Spleen (tissue), 13 donors: ENCODE data around the gene PRPF39. TPM values are rescaled to one million over a fixed set of nuclear protein-coding genes. Genes with fewer than 3 reads are reported as not detected.

ENCODE experiments used
- DNase-seq: peaks from one replicate; pipeline ENCODE4 v3.0.0-alpha.2; 2020
- H3K27ac ChIP-seq, 8 donors: fragments of 200-600 bp; sonication (generic) in 7 of 8; 1 replicate in 4 of 8; 2 replicates in 4 of 8; pipeline versions ENCODE4 v1.5.0 to v1.8.0; 2016 to 2021; ENCODE audit warnings: inconsistent platforms in 4 of 8, mild to moderate bottlenecking in 4 of 8, moderate library complexity in 1 of 8
- H3K27me3 ChIP-seq, 7 donors: fragments of 200-600 bp; sonication (generic) in 6 of 7; replicated peaks in 1 of 7; 1 replicate in 4 of 7; 2 replicates in 3 of 7; pipeline versions ENCODE4 v1.5.0 to v1.8.0; 2016 to 2021; ENCODE audit warnings: inconsistent platforms in 3 of 7, mild to moderate bottlenecking in 1 of 7
- H3K36me3 ChIP-seq, 6 donors: fragments of 200-600 bp; sonication (generic) in 5 of 6; 1 replicate in 4 of 6; 2 replicates in 2 of 6; pipeline versions ENCODE4 v1.5.0 to v1.8.0; 2016 to 2021; ENCODE audit warnings: inconsistent platforms in 2 of 6
- H3K4me1 ChIP-seq, 6 donors: fragments of 200-600 bp; sonication (generic) in 5 of 6; 1 replicate in 3 of 6; 2 replicates in 3 of 6; pipeline versions ENCODE4 v1.5.0 to v1.8.0; 2016 to 2021; ENCODE audit warnings: inconsistent platforms in 3 of 6
- H3K4me3 ChIP-seq, 8 donors: fragments of 200-600 bp; sonication (generic) in 7 of 8; 1 replicate in 4 of 8; 2 replicates in 4 of 8; pipeline versions ENCODE4 v1.5.0 to v1.8.0; 2016 to 2021; ENCODE audit warnings: inconsistent platforms in 4 of 8, mild to moderate bottlenecking in 4 of 8, moderate library complexity in 2 of 8
- H3K9me3 ChIP-seq, 8 donors: fragments of 200-600 bp; sonication (generic) in 7 of 8; 1 replicate in 4 of 8; 2 replicates in 4 of 8; pipeline versions ENCODE4 v1.5.0 to v1.8.0; 2016 to 2021; ENCODE audit warnings: inconsistent platforms in 4 of 8
- CTCF ChIP-seq, 11 experiments: fragments of 200-600 bp in 7 of 11; fragments of 450-650 bp in 4 of 11; sonication (generic) in 4 of 11; IDR thresholded peaks in 8 of 11; conservative IDR thresholded peaks in 3 of 11; 1 replicate in 7 of 11; 2 replicates in 4 of 11; pipeline versions ENCODE4 v1.4.0 to v1.8.0; 2016 to 2021; ENCODE audit warnings: antibody characterized with exemption in 11 of 11, inconsistent platforms in 4 of 11, mild to moderate bottlenecking in 1 of 11
- POLR2A ChIP-seq, 3 donors: fragments of 450-650 bp; IDR thresholded peaks; one replicate each; pipeline ENCODE4 v1.5.1; 2017; ENCODE audit warnings: antibody characterized with exemption in 3 of 3, mild to moderate bottlenecking in 1 of 3
- POLR2AphosphoS5 ChIP-seq, 3 donors: sonication (generic); formaldehyde crosslinking; IDR thresholded peaks; one replicate each; pipeline ENCODE4 v1.5.1; 2017; ENCODE audit warnings: antibody characterized with exemption in 3 of 3
- whole genome bisulfite sequencing, 5 donors: extraction: QIAGEN DNeasy Blood & Tissue Kit in 3 of 5; methylation state at CpG; one replicate each; pipeline versions ENCODE4 v1.1.5 to v1.1.7; 2013 to 2018; 5-methylcytosine and 5-hydroxymethylcytosine counted together
- intact Hi-C: fragments of 100-400 bp; cut with DNase I; formaldehyde crosslinking; loops from one replicate; pipeline ENCODE4 v1.15.0; 2023; ENCODE audit warnings: low total_unique reads
- long read RNA-seq, 2 donors: transcript quantifications; one replicate each; lab custom pipeline, GENCODE V29; 2026
- polyA plus RNA-seq, 3 donors: library from polyadenylated mRNA; stranded (reverse); fragments of 200-250 nt; gene quantifications; one replicate each; pipeline ENCODE4 v1.2.1, GENCODE V29; 2013
- total RNA-seq, 7 donors: library from RNA; depleted of rRNA in 3 of 7; stranded (reverse); fragments of >200 nt in 3 of 7; fragmentation: NEBNext Ultra II Directional in 4 of 7; extraction: Animal tissue kit (Norgen Biotek cat#: 25700) in 4 of 7; gene quantifications; one replicate each; pipeline versions ENCODE4 v1.1.0 to v1.2.1, GENCODE V29; 2016 to 2021
- donor health status: healthy with polysubstance abuse.
- donor health status: DM: no; HTN: no; CAD: no; lungs with moderate emphysema.
- donor health status: DM: no; HTN: no; CAD: no.
- donor health status: Bipolar disorder and iron deficiency.
- donor health status: healthy.
- donor health status: DM: no; HTN: no; CAD: no.
- donor health status: DM: yes; HTN: yes; CAD: no.

PRPF39 gene
- total RNA-seq (10 to 100 TPM; 34.5 to 44.5 (median 37.3) TPM), polyA plus RNA-seq (10 to 100 TPM; 24.8 to 39.5 (median 29.9) TPM)
- long read RNA-seq, donor 1, partial matches to known transcripts = 12 of 15 reads
- long read RNA-seq, donor 1, other reads (novel, unspliced or antisense) = 0 of 15 reads
- long read RNA-seq, donor 2, partial matches to known transcripts = 64 of 117 reads
- long read RNA-seq, donor 2, other reads (novel, unspliced or antisense) = 53 of 117 reads

DNA sequence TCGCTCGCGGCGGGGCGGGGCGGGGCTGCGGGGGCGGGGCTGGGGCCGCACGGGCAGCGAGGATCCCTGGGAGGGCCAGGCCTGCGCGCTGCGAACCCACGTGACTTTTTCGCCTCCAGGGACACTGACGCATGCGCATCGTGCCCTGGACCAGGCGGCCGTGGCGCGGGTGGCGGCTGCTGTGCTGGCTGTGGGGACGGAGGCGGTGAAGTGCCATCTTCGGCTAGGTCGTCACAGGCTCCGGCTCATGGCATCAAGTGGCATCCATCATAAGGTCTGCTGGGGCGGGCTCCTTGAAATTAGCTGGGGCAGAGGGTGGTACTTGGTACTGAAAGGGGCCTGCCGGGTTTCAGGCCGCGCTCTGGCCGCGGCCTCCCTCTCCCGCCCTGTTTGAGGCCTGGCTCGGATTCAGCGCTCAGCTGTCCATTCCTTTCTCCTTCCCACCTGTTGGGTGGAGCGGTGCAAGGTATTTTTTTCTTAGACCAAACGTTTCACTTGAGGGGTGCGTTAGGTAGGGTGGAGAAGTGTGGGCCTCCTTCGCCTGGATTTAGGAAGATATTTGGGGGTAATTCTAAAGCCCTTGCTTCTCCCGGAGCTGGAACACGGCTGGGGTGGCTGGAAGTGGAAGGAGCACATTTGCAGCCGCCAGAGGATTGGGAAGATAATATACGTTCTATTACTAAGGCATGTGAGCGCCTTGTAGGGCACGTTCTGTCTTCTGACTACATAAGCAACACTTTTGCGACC, at the start of gene PRPF39:
Gene PRPF39 (plus strand): TSS at position 141 of the 747 bp plus-strand sequence. CDS start 11,124 bp downstream, outside the sequence.
- Histone ChIP-seq H3K36me3 (no peaks in the 10 kb centered on the region), H3K4me1 (peaks cover 17 to 56% (median 49%) of the 10 kb centered on the region in 6 donors), H3K27me3 (no peaks in the 10 kb centered on the region), H3K27ac (peak within 1 kb of the TSS; percentile 64 to 90 (median 84)), H3K9me3 (no peaks in the 10 kb centered on the region), H3K4me3 (peak within 1 kb of the TSS; percentile 57 to 89 (median 72))
- peak; percentile 99 for DNase-seq
- peak; percentile 98 to 99 (median 98) for TF ChIP-seq POLR2AphosphoS5 (IDR thresholded peaks at IDR 0.05)
- peak in 2 of 3 donors; percentile 51 to 61 for TF ChIP-seq POLR2A (IDR thresholded peaks at IDR 0.05)
- TF ChIP-seq CTCF (IDR thresholded peaks at IDR 0.05 in 8 of 11, conservative IDR thresholded peaks at IDR 0.05 in 3 of 11) = no peak
- WGBS, 5 donors = 0 to 2% (median 1%) methylated on average over 36 to 49 of the region's 49 CpGs
- intact Hi-C loops = no loop called here

DNA sequence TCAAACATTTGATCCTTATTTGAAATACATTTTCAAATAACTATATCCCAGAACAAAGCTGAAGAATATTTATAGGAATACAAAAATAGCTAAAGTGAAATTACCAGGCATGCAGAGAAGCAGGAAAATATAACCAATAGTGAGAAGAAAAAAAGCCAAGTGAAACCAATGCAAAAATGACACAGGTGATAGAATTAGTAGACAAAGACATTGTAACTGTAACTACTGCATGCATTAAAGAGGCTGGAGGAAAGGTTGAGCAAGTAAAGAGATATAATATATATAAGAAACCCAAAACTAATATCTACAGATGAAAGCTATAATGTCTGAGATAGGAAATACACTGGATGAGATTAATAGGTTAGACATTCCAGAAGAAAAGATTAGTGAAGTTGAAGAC, 49.2 kb upstream of the PRPF39 start:
- DNase-seq = no peak
- intact Hi-C loops = no loop called here
- Histone ChIP-seq H3K36me3 (peaks cover 0 to 93% (median 34%) of the 10 kb centered on the region in 6 donors), H3K27ac (no peak overlapping the region), H3K4me3 (no peak overlapping the region), H3K9me3 (peaks cover 0 to 10% (median 0%) of the 10 kb centered on the region in 8 donors), H3K4me1 (no peaks in the 10 kb centered on the region), H3K27me3 (no peaks in the 10 kb centered on the region)
- TF ChIP-seq POLR2AphosphoS5 (IDR thresholded peaks at IDR 0.05) (no peak), POLR2A (IDR thresholded peaks at IDR 0.05) (no peak), CTCF (IDR thresholded peaks at IDR 0.05 in 8 of 11, conservative IDR thresholded peaks at IDR 0.05 in 3 of 11) (no peak)

GRCh38 chr14:45038256-45038655, 45.7 kb upstream of the PRPF39 start:
- Histone ChIP-seq H3K27me3 (no peaks in the 10 kb centered on the region), H3K4me1 (no peaks in the 10 kb centered on the region), H3K4me3 (no peak overlapping the region), H3K27ac (no peak overlapping the region), H3K9me3 (peaks cover 0 to 10% (median 0%) of the 10 kb centered on the region in 8 donors), H3K36me3 (peaks cover 0 to 84% (median 27%) of the 10 kb centered on the region in 6 donors)
- no peak for DNase-seq
- intact Hi-C loops = no loop called here
- WGBS, 5 donors = 86 to 98% (median 89%) methylated on average over 5 of the region's 5 CpGs
- TF ChIP-seq POLR2A (IDR thresholded peaks at IDR 0.05) (no peak), CTCF (IDR thresholded peaks at IDR 0.05 in 8 of 11, conservative IDR thresholded peaks at IDR 0.05 in 3 of 11) (no peak), POLR2AphosphoS5 (IDR thresholded peaks at IDR 0.05) (no peak)

DNA sequence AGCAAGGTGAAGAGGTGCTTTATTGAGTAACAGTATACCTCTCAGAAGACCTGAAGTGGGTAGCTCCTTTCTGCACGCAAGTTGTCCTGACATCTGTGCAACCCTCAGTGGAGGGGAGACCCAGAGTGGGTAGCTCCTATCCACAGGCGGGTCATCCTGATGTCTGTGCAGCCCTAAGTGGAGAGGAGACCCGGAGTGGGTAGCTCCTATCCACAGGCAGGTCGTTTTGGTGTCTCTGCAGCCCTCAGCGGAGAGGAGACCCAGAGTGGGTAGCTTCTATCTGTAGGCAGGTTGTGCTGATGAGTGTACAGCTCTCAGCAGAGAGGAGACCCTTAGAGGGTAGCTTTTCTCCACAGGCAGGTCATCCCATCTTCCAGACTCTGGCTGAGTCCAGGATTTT, 45.1 kb upstream of the PRPF39 start:
- Histone ChIP-seq H3K4me1 (no peaks in the 10 kb centered on the region), H3K27ac (no peak overlapping the region), H3K36me3 (peaks cover 0 to 84% (median 25%) of the 10 kb centered on the region in 6 donors), H3K27me3 (no peaks in the 10 kb centered on the region), H3K4me3 (no peak overlapping the region), H3K9me3 (peaks cover 0 to 10% (median 0%) of the 10 kb centered on the region in 8 donors)
- TF ChIP-seq POLR2AphosphoS5 (IDR thresholded peaks at IDR 0.05) = no peak
- no peak for TF ChIP-seq POLR2A (IDR thresholded peaks at IDR 0.05)
- TF ChIP-seq CTCF (IDR thresholded peaks at IDR 0.05 in 8 of 11, conservative IDR thresholded peaks at IDR 0.05 in 3 of 11) = no peak
- intact Hi-C loops = no loop called here
- 80 to 96% (median 95%) methylated on average over 5 of the region's 5 CpGs; no CpG with 5 or more reads in 1 of the 5 donors for WGBS, 5 donors
- DNase-seq = no peak
